ENCODE results near the gene NCAPD3.

The NCAPD3 gene

GRCh38 chr11:134170919-134171281, 52.9 kb downstream of the NCAPD3 start:
- in situ Hi-C loops (cut with HindIII; ENCODE audit: low sequenced_read_pairs) = no loop called here
- H3K4me3 ChIP-seq (ENCODE audit: low read depth, low read length) = no peak overlapping the region
- TF ChIP-seq CTCF (IDR thresholded peaks at IDR 0.05; ENCODE audit: low read depth, low read length, missing control alignments) = no peak
- DNase-seq (ENCODE audit: low read depth) = no peak

GRCh38 chr11:134170177-134170918, 53.4 kb downstream of the NCAPD3 start:
- in situ Hi-C loops (cut with HindIII; ENCODE audit: low sequenced_read_pairs) = no loop called here
- no peak for TF ChIP-seq CTCF (IDR thresholded peaks at IDR 0.05; ENCODE audit: low read depth, low read length, missing control alignments)
- H3K4me3 ChIP-seq (ENCODE audit: low read depth, low read length) = no peak overlapping the region
- DNase-seq (ENCODE audit: low read depth) = no peak

GRCh38 chr11:134164490-134165370, 59.0 kb downstream of the NCAPD3 start:
- in situ Hi-C loops (cut with HindIII; ENCODE audit: low sequenced_read_pairs) = no loop called here
- no peak for TF ChIP-seq CTCF (IDR thresholded peaks at IDR 0.05; ENCODE audit: low read depth, low read length, missing control alignments)
- DNase-seq (ENCODE audit: low read depth) = no peak
- H3K4me3 ChIP-seq (ENCODE audit: low read depth, low read length) = no peak overlapping the region

DNA sequence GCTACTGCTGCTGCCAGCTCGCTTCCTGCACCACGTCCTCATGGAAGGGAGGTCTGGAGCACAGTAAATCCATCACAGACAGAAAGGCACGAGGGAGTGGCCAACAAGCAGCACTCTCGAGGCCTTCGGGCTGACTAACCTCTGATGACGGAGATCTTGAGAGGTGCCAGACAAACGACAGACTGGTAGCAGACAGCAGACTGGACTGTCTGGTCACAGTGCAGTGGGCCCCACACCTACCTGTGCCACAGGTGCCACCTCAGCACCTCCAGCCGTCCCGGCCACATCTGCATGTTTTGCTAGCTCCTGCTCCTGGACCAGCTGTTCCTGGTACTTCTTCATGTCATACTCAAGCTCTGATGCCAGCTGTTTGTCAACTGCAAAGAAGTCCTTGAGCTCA, 64.1 kb downstream of the NCAPD3 start:
- H3K4me3 ChIP-seq (ENCODE audit: low read depth, low read length) = no peak overlapping the region
- DNase-seq (ENCODE audit: low read depth) = no peak
- in situ Hi-C loops (cut with HindIII; ENCODE audit: low sequenced_read_pairs) = no loop called here
- no peak for TF ChIP-seq CTCF (IDR thresholded peaks at IDR 0.05; ENCODE audit: low read depth, low read length, missing control alignments)

DNA sequence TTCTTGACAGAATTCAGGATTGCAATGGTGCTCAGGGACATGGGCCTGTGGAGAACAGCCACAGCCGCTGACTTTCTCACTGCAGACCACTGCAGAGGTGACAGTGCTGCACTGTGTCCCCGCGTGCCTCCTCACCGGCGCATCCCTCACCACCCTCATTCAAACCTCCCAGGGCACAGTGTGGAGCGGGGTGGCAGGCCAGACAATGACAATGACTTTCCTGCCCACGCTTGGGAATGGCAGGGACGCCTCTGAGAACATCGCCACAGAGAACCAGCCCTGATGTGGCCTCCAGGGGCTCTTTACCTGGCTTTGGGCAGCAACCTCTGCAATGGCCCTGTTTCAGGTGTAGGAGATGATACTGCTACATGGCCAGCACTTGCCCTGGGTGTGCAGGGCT, 65.7 kb downstream of the NCAPD3 start:
- no peak overlapping the region for H3K4me3 ChIP-seq (ENCODE audit: low read depth, low read length)
- no peak for DNase-seq (ENCODE audit: low read depth)
- in situ Hi-C loops (cut with HindIII; ENCODE audit: low sequenced_read_pairs) = no loop called here
- no peak for TF ChIP-seq CTCF (IDR thresholded peaks at IDR 0.05; ENCODE audit: low read depth, low read length, missing control alignments)

- no peak for TF ChIP-seq CTCF (IDR thresholded peaks at IDR 0.05; ENCODE audit: low read depth, low read length, missing control alignments)
- no peak overlapping the region for H3K4me3 ChIP-seq (ENCODE audit: low read depth, low read length)
- no peak for DNase-seq (ENCODE audit: low read depth)
- in situ Hi-C loops (cut with HindIII; ENCODE audit: low sequenced_read_pairs) = no loop called here
Observed at GRCh38 chr11:134157451-134157850, 66.3 kb downstream of the NCAPD3 start.
